Stimulated activated naive B cell treated with anti-CD40 and anti-IgM and Interleukin-4, amounts not matched to agents 10 μg/mL and 1 μg/mL and 100 μg/mL, for 72 hours (primary cell): Measurements from ENCODE around the gene UBR1.

Source experiments
- ATAC-seq, 2 donors: fragments of 150-1000 bp; cut with Tn5 transposase; replicated peaks; 2 replicates each; pipeline ENCODE4 v1.10.0; 2021; ENCODE audit warnings: moderate library complexity in 1 of 2
- DNase-seq: peaks from one replicate; pipeline ENCODE4 v3.0.0; 2021
- H3K27ac Mint-ChIP-seq: one replicate; pipeline ENCODE4 v1.8.0; 2022; ENCODE audit warnings: mild to moderate bottlenecking, mixed read lengths
- H3K27me3 Mint-ChIP-seq, 2 donors: one replicate each; pipeline ENCODE4 v1.8.0; 2022; ENCODE audit warnings: mixed read lengths in 2 of 2
- H3K36me3 Mint-ChIP-seq, 2 donors: one replicate each; pipeline ENCODE4 v1.8.0; 2022; ENCODE audit warnings: mixed read lengths in 2 of 2, mild to moderate bottlenecking in 1 of 2
- H3K4me1 Mint-ChIP-seq, 2 donors: one replicate each; pipeline ENCODE4 v1.8.0; 2022; ENCODE audit warnings: mixed read lengths in 2 of 2, mild to moderate bottlenecking in 1 of 2
- H3K4me3 Mint-ChIP-seq, 2 donors: one replicate each; pipeline ENCODE4 v1.8.0; 2022; ENCODE audit warnings: mild to moderate bottlenecking in 2 of 2, mixed read lengths in 2 of 2, moderate library complexity in 1 of 2
- H3K9me3 Mint-ChIP-seq, 2 donors: one replicate each; pipeline ENCODE4 v1.8.0; 2022; ENCODE audit warnings: mixed read lengths in 2 of 2, mild to moderate bottlenecking in 1 of 2

UBR1 gene

GRCh38 chr15:43100971-43101370 is 4.9 kb downstream of the UBR1 start:
- Mint-ChIP-seq H3K4me3 (no peak overlapping the region), H3K9me3 (no peaks in the 10 kb centered on the region), H3K4me1 (peaks cover 36 to 79% of the 10 kb centered on the region in 2 donors), H3K27ac (no peak overlapping the region), H3K36me3 (peaks cover 37 to 50% of the 10 kb centered on the region in 2 donors), H3K27me3 (no peaks in the 10 kb centered on the region)
- DNase-seq (no peak), ATAC-seq (no peak)

DNA sequence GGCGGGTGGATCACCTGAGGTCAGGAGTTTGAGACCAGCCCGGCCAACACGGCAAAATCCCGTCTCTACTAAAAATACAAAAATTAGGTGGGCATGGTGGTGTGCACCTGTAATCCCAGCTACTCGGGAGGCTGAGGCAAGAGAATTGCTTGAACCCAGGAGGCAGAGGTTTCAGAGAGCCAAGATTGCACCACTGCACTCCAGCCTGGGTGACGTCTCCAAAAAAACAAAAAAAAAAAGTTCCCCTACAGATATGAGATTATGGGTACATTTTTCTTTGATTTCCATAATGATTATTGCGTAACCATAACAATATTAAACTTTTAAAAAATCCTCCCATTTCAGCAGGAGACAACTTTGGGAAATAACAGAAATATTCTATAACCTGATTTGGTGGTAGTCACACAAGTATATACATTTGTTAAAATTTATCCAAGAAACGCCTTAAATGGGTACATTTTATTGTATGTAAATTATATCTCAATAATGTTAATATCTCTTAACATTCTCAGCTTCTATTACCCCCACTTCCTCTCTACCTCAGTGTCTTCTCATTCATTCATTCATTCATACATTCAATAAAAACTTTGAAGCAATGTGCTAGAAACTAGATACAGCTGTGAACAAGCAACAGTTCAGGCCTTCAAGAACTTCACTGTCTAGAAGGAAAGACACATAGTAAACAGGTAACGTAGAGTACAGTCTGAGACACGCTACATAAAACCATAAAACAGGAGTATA is 6.6 kb downstream of the UBR1 start:
- Mint-ChIP-seq H3K9me3 (no peaks in the 10 kb centered on the region), H3K27me3 (no peaks in the 10 kb centered on the region), H3K4me1 (peaks cover 34 to 82% of the 10 kb centered on the region in 2 donors), H3K27ac (no peak overlapping the region), H3K36me3 (peaks cover 36 to 51% of the 10 kb centered on the region in 2 donors), H3K4me3 (no peak overlapping the region)
- DNase-seq (no peak), ATAC-seq (no peak)

DNA sequence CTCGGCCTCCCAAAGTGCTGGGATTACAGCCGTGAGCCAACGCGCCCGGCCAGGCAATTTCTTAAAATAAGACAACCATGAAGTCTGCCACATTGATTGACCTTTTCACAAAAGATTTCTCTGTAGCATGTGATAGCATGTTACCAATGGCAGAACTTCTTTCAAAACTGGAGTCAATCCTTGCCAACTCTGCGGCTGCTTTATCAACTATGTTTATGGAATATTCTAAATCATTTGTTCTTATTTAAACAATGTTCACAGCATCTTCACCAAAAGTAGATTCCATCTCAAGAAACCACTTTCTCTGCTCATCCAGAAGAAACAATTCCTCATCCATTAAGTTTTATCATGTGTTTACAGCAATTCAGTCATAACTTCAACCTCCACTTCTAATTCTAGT is 9.4 kb downstream of the UBR1 start:
- H3K4me3 Mint-ChIP-seq: no peak overlapping the region

GRCh38 chr15:43095708-43096347 is 10.0 kb downstream of the UBR1 start:
- Mint-ChIP-seq H3K4me1 (peaks cover 25 to 69% of the 10 kb centered on the region in 2 donors), H3K36me3 (peaks cover 23 to 35% of the 10 kb centered on the region in 2 donors), H3K27me3 (no peaks in the 10 kb centered on the region), H3K4me3 (no peak overlapping the region), H3K27ac (no peak overlapping the region), H3K9me3 (no peaks in the 10 kb centered on the region)
- DNase-seq (no peak), ATAC-seq (peak; percentile 33 to 55)

More for the DNA sequence above, 9.4 kb downstream of the UBR1 start:
- DNase-seq (no peak), ATAC-seq (no peak)
- H3K9me3 Mint-ChIP-seq: no peaks in the 10 kb centered on the region
- H3K27ac Mint-ChIP-seq: no peak overlapping the region
- H3K27me3 Mint-ChIP-seq: no peaks in the 10 kb centered on the region
- peaks cover 30 to 74% of the 10 kb centered on the region in 2 donors for H3K4me1 Mint-ChIP-seq
- peaks cover 28 to 41% of the 10 kb centered on the region in 2 donors for H3K36me3 Mint-ChIP-seq

GRCh38 chr15:43095243-43095642 is 10.6 kb downstream of the UBR1 start:
- H3K4me1 Mint-ChIP-seq: peaks cover 23 to 67% of the 10 kb centered on the region in 2 donors
- no peak for ATAC-seq
- H3K27me3 Mint-ChIP-seq: no peaks in the 10 kb centered on the region
- peaks cover 19 to 29% of the 10 kb centered on the region in 2 donors for H3K36me3 Mint-ChIP-seq
- H3K9me3 Mint-ChIP-seq: no peaks in the 10 kb centered on the region
- no peak overlapping the region for H3K4me3 Mint-ChIP-seq
- no peak for DNase-seq
- no peak overlapping the region for H3K27ac Mint-ChIP-seq

DNA sequence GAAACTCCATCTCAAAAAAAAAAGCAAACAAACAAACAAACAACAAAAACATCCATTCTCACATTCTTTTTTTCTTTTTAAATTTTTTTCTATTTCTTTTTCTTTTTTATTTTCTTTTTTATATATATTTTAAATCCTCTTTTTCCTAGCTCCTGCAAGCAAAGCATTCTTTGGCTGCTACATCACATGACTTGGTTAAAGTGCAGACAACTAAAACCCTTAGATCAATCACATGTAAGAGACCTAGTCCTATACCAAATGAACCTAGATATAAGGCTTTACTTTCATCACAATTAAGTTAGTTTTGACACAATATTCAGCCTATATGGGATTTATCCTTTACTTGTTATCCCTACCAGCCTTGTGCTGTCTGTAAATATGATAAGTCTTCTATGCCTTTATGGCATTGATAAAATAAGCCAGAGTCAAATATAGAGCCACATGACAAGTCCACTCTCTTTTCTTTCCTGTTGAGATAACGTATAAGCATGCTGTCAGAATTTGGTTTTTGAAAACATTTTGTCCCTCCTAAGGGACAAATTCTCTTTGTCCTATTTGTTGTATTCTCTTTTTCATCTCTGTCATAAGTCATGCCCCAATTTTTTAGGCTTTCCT is 11.3 kb downstream of the UBR1 start:
- Mint-ChIP-seq H3K4me3 (no peak overlapping the region), H3K4me1 (peaks cover 21 to 68% of the 10 kb centered on the region in 2 donors), H3K27me3 (no peaks in the 10 kb centered on the region), H3K9me3 (no peaks in the 10 kb centered on the region), H3K27ac (no peak overlapping the region), H3K36me3 (peaks cover 20 to 28% of the 10 kb centered on the region in 2 donors)
- DNase-seq (no peak), ATAC-seq (no peak)

GRCh38 chr15:43093026-43093425 is 12.8 kb downstream of the UBR1 start:
- Mint-ChIP-seq H3K36me3 (peaks cover 21 to 35% of the 10 kb centered on the region in 2 donors), H3K9me3 (no peaks in the 10 kb centered on the region), H3K4me1 (peaks cover 23 to 61% of the 10 kb centered on the region in 2 donors), H3K27me3 (no peaks in the 10 kb centered on the region), H3K27ac (no peak overlapping the region), H3K4me3 (no peak overlapping the region)
- ATAC-seq (peak; percentile 58 to 68), DNase-seq (no peak)

GRCh38 chr15:43091859-43092258 is 14.0 kb downstream of the UBR1 start:
- no peak for ATAC-seq
- H3K36me3 Mint-ChIP-seq: peaks cover 16 to 31% of the 10 kb centered on the region in 2 donors

DNA sequence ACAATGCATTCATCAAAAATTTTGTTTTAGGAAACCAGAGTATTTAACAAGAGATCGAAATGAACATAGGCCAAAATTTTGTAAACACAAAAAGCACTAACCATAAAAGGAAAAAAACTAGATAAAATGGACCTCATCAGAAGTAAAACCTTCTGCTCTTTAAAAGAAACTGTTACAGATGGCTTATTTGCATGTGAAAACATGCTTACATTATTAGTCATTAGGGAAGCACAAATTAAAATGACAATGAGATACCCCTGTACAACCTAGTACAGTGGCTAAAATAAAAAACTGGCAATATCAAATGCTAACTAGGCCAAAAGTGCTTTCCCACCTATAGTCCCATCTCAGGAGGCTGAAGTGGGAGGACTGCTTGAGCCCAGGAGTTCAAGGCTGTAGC is 19.3 kb downstream of the UBR1 start:
- no peak overlapping the region for H3K4me3 Mint-ChIP-seq
- H3K4me1 Mint-ChIP-seq: peaks cover 8 to 18% of the 10 kb centered on the region in 2 donors
- DNase-seq (no peak), ATAC-seq (peak; percentile 57 to 63)
- no peaks in the 10 kb centered on the region for H3K9me3 Mint-ChIP-seq
- H3K27ac Mint-ChIP-seq: no peak overlapping the region
- H3K27me3 Mint-ChIP-seq: no peaks in the 10 kb centered on the region
- H3K36me3 Mint-ChIP-seq: peaks cover 20 to 28% of the 10 kb centered on the region in 2 donors

More at GRCh38 chr15:43091859-43092258, 14.0 kb downstream of the UBR1 start:
- H3K27ac Mint-ChIP-seq: no peak overlapping the region
- no peaks in the 10 kb centered on the region for H3K9me3 Mint-ChIP-seq
- no peak overlapping the region for H3K4me3 Mint-ChIP-seq
- H3K27me3 Mint-ChIP-seq: no peaks in the 10 kb centered on the region
- DNase-seq: no peak
- H3K4me1 Mint-ChIP-seq: peaks cover 17 to 55% of the 10 kb centered on the region in 2 donors

- no peaks in the 10 kb centered on the region for H3K27me3 Mint-ChIP-seq
- H3K27ac Mint-ChIP-seq: no peak overlapping the region
- peaks cover 8 to 18% of the 10 kb centered on the region in 2 donors for H3K4me1 Mint-ChIP-seq
- ATAC-seq (no peak), DNase-seq (no peak)
- H3K4me3 Mint-ChIP-seq: no peak overlapping the region
- H3K36me3 Mint-ChIP-seq: peaks cover 20 to 28% of the 10 kb centered on the region in 2 donors
- H3K9me3 Mint-ChIP-seq: no peaks in the 10 kb centered on the region
These were observed 19.9 kb downstream of the UBR1 start for GRCh38 chr15:43085921-43086320.

DNA sequence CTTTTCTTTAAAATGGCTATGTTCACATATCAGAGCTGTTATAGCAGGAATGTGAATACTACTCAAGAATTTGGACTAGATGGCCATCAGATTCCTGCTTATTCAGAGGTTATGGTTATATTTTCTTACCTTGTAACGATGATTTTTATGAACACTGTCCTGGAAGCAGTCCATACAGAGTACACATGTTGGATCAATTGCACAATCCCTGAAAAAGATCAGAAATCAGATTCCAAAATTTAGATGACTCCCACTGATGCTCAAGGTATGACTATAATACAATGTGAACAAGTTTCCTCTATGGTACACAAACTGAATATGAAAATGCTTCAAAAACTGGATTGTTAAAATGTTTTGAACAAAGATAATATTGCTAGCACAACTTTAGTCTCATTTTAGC is 23.3 kb downstream of the UBR1 start:
- H3K36me3 Mint-ChIP-seq: peaks cover 25 to 33% of the 10 kb centered on the region in 2 donors
- no peak for DNase-seq
- H3K4me1 Mint-ChIP-seq: peaks cover 8 to 20% of the 10 kb centered on the region in 2 donors
- no peak for ATAC-seq
- H3K9me3 Mint-ChIP-seq: no peaks in the 10 kb centered on the region
- no peaks in the 10 kb centered on the region for H3K27me3 Mint-ChIP-seq
- H3K27ac Mint-ChIP-seq: peak overlapping the region; percentile 38
- no peak overlapping the region for H3K4me3 Mint-ChIP-seq

DNA sequence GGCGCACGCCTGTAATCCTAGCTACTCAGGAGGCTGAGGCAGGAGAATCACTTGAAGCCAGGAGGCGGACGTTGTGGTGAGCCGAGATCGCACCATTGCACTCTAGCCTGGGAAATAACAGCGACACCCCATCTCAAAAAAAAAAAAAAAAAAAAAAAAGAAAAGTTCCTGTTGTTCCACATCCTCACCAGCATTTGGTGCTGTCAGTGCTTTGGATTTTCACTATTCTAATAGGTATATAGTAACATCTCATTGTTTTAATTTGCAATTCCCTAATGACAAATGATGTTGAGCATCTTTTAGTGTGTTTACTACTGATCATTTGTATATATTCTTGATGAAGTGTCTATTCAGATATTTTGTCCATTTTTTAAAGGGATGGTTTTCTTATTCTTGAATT is 24.6 kb downstream of the UBR1 start:
- DNase-seq: no peak
- no peak for ATAC-seq
- peaks cover 19 to 28% of the 10 kb centered on the region in 2 donors for H3K36me3 Mint-ChIP-seq
- H3K27me3 Mint-ChIP-seq: no peaks in the 10 kb centered on the region
- peaks cover 5 to 11% of the 10 kb centered on the region in 2 donors for H3K4me1 Mint-ChIP-seq
- no peaks in the 10 kb centered on the region for H3K9me3 Mint-ChIP-seq
- H3K27ac Mint-ChIP-seq: no peak overlapping the region
- H3K4me3 Mint-ChIP-seq: no peak overlapping the region

DNA sequence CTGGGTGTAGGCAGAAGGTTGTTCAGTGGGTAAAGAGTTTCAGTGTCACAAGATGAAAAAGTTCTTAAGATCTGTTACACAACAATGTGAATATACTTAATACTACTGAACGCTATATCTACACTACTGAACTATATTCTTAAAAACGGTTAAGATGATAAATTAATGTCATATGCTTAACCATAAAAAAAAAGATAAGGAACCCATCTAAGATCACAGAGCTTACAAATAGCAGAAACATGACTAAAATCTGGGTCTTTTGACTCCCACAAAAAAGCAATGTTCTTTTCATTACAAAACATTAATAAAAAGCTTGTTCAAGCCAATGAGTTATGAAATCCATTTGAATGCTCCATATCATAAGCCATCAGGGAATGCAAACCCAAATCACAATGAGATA is 34.4 kb downstream of the UBR1 start:
- Mint-ChIP-seq H3K36me3 (peaks cover 22 to 31% of the 10 kb centered on the region in 2 donors), H3K27ac (no peak overlapping the region), H3K4me3 (no peak overlapping the region), H3K27me3 (no peaks in the 10 kb centered on the region), H3K9me3 (no peaks in the 10 kb centered on the region), H3K4me1 (no peaks in the 10 kb centered on the region)
- ATAC-seq (no peak), DNase-seq (no peak)

- ATAC-seq: no peak
- H3K27ac Mint-ChIP-seq: no peak overlapping the region
- H3K36me3 Mint-ChIP-seq: peaks cover 25 to 36% of the 10 kb centered on the region in 2 donors
- H3K9me3 Mint-ChIP-seq: no peaks in the 10 kb centered on the region
- H3K4me3 Mint-ChIP-seq: no peak overlapping the region
- H3K4me1 Mint-ChIP-seq: no peaks in the 10 kb centered on the region
- DNase-seq: no peak
- no peaks in the 10 kb centered on the region for H3K27me3 Mint-ChIP-seq
These were observed 34.9 kb downstream of the UBR1 start for GRCh38 chr15:43070893-43071292.
